ENCODE data around the gene ZNF618.

The ZNF618 gene

GRCh38 chr9:113963696-113964494 lies 87.8 kb downstream of the ZNF618 start:
- DNase-seq = no peak

- DNase-seq = no peak
Measured at GRCh38 chr9:113964495-113965170, 88.5 kb downstream of the ZNF618 start.

DNA sequence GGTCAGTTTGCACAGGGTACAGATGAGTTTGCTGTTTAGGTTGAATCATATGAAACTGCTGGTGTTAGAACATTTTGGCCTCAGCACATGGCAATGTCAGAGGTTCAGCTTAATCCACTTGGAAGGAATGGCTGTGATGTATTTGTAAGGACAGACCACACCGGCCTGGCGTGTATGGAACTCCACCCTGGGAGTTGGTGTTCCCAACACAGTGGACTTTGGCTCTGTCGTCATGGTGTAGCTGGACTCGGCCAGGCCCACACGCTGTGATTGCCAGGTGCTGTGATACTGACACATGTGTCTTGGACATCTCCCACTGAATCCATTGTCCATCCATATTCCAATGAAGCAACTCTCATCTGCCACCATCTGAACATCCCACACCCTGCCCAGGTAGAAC lies 90.3 kb downstream of the ZNF618 start:
- DNase-seq = no peak

DNA sequence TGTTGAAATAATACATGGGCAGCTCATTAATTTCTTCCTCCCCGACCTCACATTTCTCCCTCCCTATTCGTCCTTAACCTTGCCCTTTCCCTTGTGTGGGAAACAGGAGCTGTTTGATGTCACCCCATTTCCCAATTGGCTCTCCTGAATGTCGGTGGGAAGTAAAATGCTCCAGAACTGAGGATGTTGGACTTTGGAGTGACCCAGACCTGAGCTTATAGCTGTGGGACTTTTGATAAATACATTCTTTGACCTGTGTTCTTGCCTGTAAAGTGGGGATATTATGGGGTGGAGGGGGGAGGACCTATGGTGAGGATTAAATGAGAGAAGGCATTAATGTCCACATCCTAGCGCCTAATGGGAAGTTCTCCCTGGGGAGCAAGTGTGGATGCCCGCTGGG lies 91.3 kb downstream of the ZNF618 start:
- DNase-seq = no peak

DNA sequence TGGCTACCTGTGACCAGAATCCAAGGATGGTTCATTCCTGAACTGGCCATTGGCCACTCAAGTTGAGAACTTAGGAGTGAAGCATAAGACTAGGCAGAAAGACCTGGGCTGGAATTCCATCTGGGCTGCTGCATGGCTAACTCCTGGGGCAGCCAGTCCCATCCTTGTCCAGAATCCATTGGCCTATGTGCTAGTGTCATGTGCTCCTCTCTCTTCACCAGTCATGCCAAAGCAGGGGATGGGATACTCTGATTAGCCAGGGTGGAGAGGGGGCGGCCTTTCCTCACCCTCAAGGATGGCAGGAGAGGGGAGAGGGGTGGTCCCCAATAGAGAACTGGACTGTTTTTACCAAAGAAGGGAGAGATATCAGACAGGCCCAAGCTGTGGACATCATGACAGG lies 93.2 kb downstream of the ZNF618 start:
- DNase-seq = no peak

GRCh38 chr9:113973226-113973625 lies 97.1 kb downstream of the ZNF618 start:
- no peak for DNase-seq

- no peak for DNase-seq
Measured at GRCh38 chr9:113973963-113974413, 97.9 kb downstream of the ZNF618 start.

GRCh38 chr9:113976915-113977314 lies 100.8 kb downstream of the ZNF618 start:
- DNase-seq = no peak

DNA sequence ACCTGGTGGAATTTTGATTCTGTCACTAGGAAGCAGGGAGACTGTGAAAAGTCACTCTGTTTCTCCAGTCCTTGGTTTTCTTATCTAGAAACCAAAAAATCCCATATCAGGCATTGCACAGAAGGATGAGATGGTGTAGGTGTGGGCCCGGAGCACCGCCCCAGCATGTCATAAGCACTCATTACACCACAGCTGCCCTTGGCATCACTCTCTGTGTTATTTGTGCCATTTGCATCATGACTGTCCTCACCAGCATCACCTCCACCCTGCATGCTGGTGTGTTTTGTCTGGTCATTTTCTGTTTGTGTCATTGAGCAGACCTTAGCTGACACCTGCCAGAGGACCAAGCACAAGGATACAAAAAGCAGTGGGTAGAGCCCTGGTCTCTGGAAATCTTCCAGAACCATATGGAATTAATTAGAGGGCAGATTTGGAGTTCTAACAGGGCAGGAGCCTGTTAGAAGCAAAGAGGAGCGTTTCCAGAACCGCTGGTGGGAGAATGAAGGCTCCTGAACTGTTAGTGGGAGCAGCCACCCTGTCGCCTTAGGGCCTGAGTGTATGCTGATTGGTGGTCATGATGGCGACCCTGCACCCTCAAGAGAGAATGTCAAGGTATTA lies 102.7 kb downstream of the ZNF618 start:
- DNase-seq = no peak

DNA sequence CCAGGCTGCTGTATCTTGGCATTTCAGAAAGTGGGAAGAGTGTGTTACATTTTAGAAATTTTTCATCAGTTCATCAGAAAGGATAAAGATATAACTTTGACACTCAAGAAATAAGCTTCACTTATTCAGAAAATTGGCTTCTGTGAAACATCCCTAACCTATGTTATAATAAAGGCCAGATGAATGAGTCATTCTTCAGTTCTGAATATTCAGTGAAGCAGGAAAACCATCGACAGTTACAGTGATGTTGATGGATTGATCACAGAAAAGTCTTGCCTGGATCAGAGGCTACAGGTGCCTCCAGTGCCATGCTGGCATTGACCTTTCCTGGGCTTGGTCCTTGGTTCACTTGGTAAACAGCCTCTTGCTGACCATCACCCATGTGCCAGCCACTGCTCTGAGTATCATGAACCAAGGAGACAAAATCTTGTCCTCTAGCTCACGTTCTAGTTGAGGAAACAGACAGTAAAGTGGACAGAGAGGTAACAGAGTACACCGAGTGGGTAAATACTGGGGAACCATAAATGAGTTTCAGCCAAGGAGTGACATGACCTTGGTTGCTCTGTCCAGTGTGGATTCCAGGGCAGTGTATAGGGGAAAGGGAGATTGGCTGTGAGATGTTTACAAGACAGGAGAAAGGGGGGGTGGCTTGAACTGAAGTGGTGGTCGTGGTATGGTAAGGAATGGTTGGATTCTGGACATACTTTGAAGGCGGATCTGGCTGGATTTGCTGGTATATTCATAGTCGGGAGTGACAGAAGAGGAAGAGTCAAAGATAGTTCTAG lies 103.4 kb downstream of the ZNF618 start:
- no peak for DNase-seq

GRCh38 chr9:113984639-113985380 lies 108.7 kb downstream of the ZNF618 start:
- no peak for DNase-seq

- no peak for DNase-seq
Measured at GRCh38 chr9:113985968-113986585, 110.0 kb downstream of the ZNF618 start.

DNA sequence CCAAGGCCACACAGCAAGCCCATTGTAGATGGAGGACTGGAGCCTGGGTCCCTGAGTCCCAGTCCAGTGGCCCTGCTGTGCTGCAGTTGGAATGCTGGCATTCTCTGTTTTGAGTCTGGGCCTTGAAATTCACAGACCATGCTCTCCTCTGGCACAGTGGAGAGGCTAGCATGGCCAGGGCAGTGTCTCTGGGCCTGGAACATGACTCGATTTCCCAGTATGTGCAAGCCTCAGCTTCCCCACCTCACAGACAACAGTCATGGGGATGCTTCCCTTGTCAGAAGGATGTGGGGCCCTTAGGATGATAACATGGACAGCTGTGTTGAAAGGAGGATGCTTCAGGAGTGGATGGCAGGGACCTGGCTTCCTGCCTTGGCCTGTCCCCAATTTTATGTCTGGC lies 110.8 kb downstream of the ZNF618 start:
- no peak for DNase-seq

DNA sequence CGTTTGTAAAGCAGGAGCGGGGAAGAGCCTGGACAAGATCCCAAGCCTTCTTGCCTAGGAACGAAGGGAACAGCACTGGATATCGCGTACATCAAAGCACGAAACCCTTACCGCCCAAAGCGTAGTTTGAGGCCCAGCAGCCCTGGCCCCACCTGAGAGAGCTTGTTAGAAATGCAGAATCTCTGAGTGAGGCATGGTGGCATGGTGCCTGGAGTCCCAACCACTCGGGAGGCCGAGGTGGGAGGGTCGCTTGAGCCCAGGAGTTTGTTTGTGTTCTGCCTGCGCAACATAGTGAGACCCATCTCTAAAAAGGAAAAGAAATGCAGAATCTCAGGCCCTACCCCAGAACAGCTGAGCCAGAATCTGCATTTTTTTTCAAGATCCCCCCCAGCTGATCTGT lies 111.4 kb downstream of the ZNF618 start:
- DNase-seq = no peak

GRCh38 chr9:113988385-113989016 lies 112.4 kb downstream of the ZNF618 start:
- DNase-seq = no peak

DNA sequence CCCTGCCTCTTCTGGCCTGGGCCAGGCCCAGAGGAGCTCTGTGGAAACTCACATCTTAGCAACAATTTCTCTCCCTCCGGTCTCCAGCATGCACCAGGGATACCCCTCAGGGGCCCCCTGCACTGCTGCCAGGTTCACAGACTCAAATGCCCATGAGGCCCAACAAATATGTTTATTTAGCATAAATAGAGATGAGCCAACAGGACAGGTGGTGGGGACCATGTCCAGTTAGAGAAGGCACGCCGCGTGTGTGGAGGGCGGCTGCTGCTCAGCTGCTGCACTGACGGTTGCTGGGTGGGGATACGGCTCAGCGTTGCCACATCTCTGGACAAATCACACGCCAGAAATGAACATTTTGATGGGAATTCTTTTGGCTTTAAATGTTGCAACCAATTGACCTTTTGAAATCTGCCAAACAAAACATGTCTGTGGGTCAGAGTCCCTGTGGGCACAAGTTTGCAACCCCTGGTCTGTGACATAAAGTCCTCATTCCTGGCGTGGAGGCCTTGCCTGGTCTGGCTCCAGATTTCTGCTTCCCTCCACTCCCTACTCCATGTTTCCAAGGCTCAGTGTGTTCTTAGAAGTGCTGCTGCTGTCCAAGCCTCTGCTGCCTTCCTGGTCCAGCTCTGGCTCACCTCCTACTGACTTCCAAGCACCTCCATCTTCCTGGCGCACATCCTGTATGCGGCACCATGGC lies 113.1 kb downstream of the ZNF618 start:
- DNase-seq = no peak

- no peak for DNase-seq
Measured at GRCh38 chr9:113989714-113990569, 113.8 kb downstream of the ZNF618 start.

DNA sequence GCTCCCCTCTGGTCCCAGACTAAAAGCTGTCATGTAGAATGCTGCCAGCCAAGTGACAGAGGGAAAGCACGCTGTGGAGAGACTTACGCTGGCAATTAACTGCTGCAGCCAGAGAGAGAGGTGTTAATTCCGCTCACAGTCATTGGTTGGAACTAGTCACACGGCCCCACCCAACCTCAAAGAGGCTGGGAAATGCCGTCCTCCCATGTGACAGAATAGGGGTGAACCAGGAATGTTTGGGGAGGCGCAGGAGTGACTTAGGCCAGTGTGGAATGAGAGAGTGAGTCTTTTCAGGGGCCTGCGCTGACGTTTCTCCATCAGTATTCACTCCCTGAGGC lies 114.4 kb downstream of the ZNF618 start:
- DNase-seq = no peak

GRCh38 chr9:113990975-113991471 lies 114.9 kb downstream of the ZNF618 start:
- DNase-seq = no peak

DNA sequence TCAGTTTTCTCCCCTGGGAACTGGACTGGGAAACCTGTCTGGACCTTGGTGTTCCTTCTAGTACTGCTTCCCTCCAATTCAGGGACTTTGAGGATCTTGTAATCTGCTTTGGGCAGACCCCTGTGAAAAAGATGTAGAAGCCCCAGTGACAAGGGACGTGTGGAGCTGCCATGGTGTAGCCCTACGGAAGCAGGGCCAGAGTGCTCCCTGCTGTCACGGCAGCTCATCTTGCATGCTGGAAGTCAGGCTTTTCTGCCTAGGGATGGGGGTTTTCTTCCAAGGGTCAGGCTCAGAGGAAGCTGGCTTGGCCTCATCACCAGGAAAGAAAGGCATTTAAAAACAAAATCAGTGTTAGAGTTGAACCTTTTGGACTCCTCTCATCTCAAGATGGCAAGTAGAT lies 115.6 kb downstream of the ZNF618 start:
- DNase-seq = no peak
